ENCODE data around the gene NUMB. TPM values are rescaled to one million over a fixed set of nuclear protein-coding genes. Genes with fewer than 3 reads are reported as not detected.
"Not testable (repeated sequence)": the region's sequence is repeated elsewhere in the genome, so short reads cannot be mapped to it uniquely, and the experiment has no call there.

The NUMB gene
- total RNA-seq, 1 donor from 2014 or later: 32.1 TPM

DNA sequence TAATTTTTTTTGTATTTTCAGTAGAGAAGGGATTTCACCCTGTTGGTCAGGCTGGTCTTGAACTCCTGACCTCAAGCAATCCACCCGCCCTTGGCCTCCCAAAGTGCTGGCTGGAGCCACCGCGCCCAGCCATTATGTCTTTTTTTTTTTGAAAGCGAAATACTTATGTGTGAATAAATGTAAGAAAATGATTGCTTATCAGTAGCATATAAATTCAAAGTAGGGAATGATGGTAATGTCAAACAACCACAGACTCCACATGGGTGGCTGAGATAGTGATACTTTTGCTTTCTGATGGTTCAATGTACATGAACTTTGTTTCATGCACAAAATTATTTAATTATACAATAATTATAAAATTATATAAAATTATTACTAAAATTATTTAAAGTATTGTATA, 145.2 kb downstream of the NUMB start:
- Histone ChIP-seq H3K9me3 (replicated peaks) (no peaks in the 10 kb centered on the region), H3K27ac (replicated peaks) (no peak overlapping the region), H3K4me3 (no peak overlapping the region), H3K27me3 (ENCODE audit: low read depth) (no peaks in the 10 kb centered on the region), H3K36me3 (no peaks in the 10 kb centered on the region), H3K4me1 (peaks cover 8% of the 10 kb centered on the region)
- intact Hi-C loops (cut with micrococcal nuclease): no loop called here
- TF ChIP-seq, protein P1, sequence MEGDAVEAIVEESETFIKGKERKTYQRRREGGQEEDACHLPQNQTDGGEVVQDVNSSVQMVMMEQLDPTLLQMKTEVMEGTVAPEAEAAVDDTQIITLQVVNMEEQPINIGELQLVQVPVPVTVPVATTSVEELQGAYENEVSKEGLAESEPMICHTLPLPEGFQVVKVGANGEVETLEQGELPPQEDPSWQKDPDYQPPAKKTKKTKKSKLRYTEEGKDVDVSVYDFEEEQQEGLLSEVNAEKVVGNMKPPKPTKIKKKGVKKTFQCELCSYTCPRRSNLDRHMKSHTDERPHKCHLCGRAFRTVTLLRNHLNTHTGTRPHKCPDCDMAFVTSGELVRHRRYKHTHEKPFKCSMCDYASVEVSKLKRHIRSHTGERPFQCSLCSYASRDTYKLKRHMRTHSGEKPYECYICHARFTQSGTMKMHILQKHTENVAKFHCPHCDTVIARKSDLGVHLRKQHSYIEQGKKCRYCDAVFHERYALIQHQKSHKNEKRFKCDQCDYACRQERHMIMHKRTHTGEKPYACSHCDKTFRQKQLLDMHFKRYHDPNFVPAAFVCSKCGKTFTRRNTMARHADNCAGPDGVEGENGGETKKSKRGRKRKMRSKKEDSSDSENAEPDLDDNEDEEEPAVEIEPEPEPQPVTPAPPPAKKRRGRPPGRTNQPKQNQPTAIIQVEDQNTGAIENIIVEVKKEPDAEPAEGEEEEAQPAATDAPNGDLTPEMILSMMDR (IDR thresholded peaks at IDR 0.05; ENCODE audit: borderline replicate concordance): no peak
- DNase-seq: no peak

DNA sequence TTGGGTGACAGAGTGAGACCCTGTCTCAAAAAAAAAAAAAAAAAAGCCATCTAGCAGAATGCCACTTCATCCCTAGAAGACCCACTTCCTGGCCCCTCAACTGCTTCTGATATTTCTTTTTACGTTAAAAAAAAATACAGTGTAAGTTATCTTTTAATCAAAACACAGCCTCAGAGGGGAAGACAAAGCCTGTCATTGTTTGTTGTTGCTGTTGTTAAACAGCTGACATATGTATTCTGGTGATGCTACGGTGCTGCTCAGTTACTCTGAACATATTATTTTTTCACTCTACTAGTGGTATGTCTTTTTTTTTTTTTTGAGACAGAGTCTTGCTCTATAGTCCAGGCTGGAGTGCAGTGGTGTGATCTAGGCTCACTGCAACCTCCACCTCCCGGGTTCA, 145.7 kb downstream of the NUMB start:
- Histone ChIP-seq H3K4me3 (no peak overlapping the region), H3K27ac (replicated peaks) (no peak overlapping the region), H3K4me1 (peaks cover 8% of the 10 kb centered on the region), H3K27me3 (ENCODE audit: low read depth) (no peaks in the 10 kb centered on the region), H3K9me3 (replicated peaks) (no peaks in the 10 kb centered on the region), H3K36me3 (no peaks in the 10 kb centered on the region)
- no peak for DNase-seq
- TF ChIP-seq, protein P1 (IDR thresholded peaks at IDR 0.05; ENCODE audit: borderline replicate concordance): no peak
- intact Hi-C loops (cut with micrococcal nuclease): no loop called here

DNA sequence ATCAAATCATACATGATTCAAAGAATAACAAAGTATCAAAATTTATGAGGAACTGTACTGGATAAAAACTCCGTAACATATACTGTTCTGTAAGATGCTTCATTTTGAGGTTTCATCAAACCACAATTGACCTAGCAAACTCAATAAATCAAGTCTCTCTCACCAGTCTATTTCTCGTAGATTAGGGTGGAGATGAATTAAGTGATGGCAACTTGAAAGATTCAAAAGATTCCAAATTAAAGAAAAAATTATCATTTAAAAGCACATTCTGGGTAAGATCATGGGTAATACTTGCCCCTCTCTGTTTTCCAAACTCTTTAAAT, 146.7 kb downstream of the NUMB start:
- Histone ChIP-seq H3K4me3 (no peak overlapping the region), H3K27ac (replicated peaks) (peak overlapping the region; percentile 33), H3K36me3 (no peaks in the 10 kb centered on the region), H3K9me3 (replicated peaks) (no peaks in the 10 kb centered on the region), H3K27me3 (ENCODE audit: low read depth) (no peaks in the 10 kb centered on the region), H3K4me1 (peaks cover 8% of the 10 kb centered on the region)
- TF ChIP-seq, protein P1 (IDR thresholded peaks at IDR 0.05; ENCODE audit: borderline replicate concordance): no peak
- no peak for DNase-seq
- intact Hi-C loops (cut with micrococcal nuclease): no loop called here

DNA sequence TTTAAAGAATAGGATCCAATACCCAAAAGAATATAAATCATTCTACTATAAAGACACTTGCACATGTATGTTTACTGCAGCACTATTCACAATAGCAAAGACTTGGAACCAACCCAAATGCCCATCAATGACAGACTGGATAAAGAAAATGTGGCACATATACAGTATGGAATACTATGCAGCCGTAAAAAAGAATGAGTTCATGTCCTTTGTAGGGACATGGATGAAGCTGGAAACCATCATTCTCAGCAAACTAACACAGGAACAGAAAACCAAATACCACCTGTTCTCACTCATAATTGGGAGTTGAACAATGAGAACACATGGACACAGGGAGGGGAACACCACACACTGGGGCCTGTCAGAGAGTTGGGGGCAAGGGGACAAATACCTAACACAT, 149.1 kb downstream of the NUMB start:
- H3K4me3 ChIP-seq; DNase-seq; intact Hi-C loops (cut with micrococcal nuclease); H3K36me3 ChIP-seq; H3K27ac ChIP-seq (replicated peaks); H3K9me3 ChIP-seq (replicated peaks); H3K4me1 ChIP-seq; H3K27me3 ChIP-seq (ENCODE audit: low read depth): not testable (repeated sequence)

DNA sequence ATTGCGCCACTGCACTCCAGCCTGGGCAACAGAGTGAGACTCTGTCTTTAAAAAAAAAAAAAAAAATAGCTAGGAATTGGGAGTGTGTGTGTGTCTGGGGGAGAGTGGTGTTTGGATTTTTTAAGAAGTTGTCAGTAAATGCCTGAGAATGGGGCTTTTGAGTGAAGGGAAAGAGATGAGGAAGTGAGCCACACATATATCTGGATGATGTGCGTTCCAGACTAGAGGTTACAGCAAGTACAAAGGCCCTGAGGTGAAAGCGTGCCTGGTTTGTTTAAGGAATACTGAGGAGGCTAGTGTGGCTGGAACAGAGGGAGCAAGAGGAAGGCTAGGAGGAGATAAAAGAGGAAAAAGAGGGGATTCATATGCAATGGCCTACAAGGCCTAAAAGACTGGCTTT, 151.1 kb downstream of the NUMB start:
- Histone ChIP-seq H3K4me1 (peaks cover 8% of the 10 kb centered on the region), H3K27me3 (ENCODE audit: low read depth) (no peaks in the 10 kb centered on the region), H3K9me3 (replicated peaks) (no peaks in the 10 kb centered on the region), H3K27ac (replicated peaks) (no peak overlapping the region), H3K4me3 (no peak overlapping the region), H3K36me3 (no peaks in the 10 kb centered on the region)
- intact Hi-C loops (cut with micrococcal nuclease): no loop called here
- TF ChIP-seq, protein P1 (IDR thresholded peaks at IDR 0.05; ENCODE audit: borderline replicate concordance): no peak
- no peak for DNase-seq

DNA sequence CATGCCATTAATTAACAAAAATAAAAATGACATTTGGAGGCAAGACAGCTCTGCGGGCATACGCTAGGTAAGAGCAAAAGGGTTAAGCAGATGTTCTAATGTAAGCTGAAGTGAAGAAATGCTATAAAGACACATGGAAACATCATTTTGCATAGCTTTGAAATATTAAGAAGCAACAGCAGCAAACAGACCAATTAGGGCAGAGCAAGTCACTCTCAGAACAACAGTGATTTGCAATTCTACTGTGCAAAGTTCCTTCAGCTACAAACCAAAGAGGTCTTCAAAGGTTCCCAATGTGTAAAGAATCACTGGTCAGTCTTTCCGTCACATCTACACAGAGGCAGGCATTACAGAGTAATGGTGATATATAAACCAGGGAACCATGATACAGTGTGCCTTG, 152.8 kb downstream of the NUMB start:
- no peaks in the 10 kb centered on the region for H3K9me3 ChIP-seq (replicated peaks)
- TF ChIP-seq, protein P1 (IDR thresholded peaks at IDR 0.05; ENCODE audit: borderline replicate concordance): no peak
- H3K36me3 ChIP-seq: no peaks in the 10 kb centered on the region
- no peak for DNase-seq
- H3K4me1 ChIP-seq: no peaks in the 10 kb centered on the region
- H3K27ac ChIP-seq (replicated peaks): no peak overlapping the region
- no peaks in the 10 kb centered on the region for H3K27me3 ChIP-seq (ENCODE audit: low read depth)
- intact Hi-C loops (cut with micrococcal nuclease): no loop called here
- H3K4me3 ChIP-seq: no peak overlapping the region

Measured in left ventricle myocardium inferior (tissue), 1 donor.